Activated naive CD4-positive, alpha-beta T cell treated with anti-CD3 and anti-CD28 coated beads, Interleukin-2, amount 10 ng/mL, durations not matched to agents 7 days and 5 days (primary cell): ENCODE results near the gene YTHDC2.

Experiments used
- CTCF ChIA-PET: fragments of 350-600 bp; sonication (Branson Sonifier 250); formaldehyde crosslinking; loops from one replicate; lab custom pipeline; 2021; ENCODE audit warnings: antibody characterized with exemption; lab: Charles Lee
- DNase-seq: peaks from one replicate; pipeline ENCODE4 v3.0.0-alpha.2; 2020
- H3K27ac Mint-ChIP-seq: one replicate; pipeline ENCODE4 v1.8.0; 2021; ENCODE audit warnings: mild to moderate bottlenecking, moderate library complexity, mixed read lengths
- H3K27me3 Mint-ChIP-seq: one replicate; pipeline ENCODE4 v1.8.0; 2021; ENCODE audit warnings: mild to moderate bottlenecking, mixed read lengths
- H3K36me3 Mint-ChIP-seq: one replicate; pipeline ENCODE4 v1.8.0; 2021; ENCODE audit warnings: mixed read lengths
- H3K4me1 Mint-ChIP-seq: one replicate; pipeline ENCODE4 v1.8.0; 2021; ENCODE audit warnings: mixed read lengths
- H3K4me3 Mint-ChIP-seq: one replicate; pipeline ENCODE4 v1.8.0; 2021; ENCODE audit warnings: mild to moderate bottlenecking, moderate library complexity, mixed read lengths
- H3K9me3 Mint-ChIP-seq: one replicate; pipeline ENCODE4 v1.8.0; 2021; ENCODE audit warnings: mixed read lengths

Gene YTHDC2

GRCh38 chr5:113531481-113532159 is 18.1 kb downstream of the YTHDC2 start:
- H3K36me3 Mint-ChIP-seq, result peaks cover 39% of the 10 kb centered on the region

GRCh38 chr5:113538313-113538712 is 24.8 kb downstream of the YTHDC2 start:
- no peak for DNase-seq
- H3K36me3 Mint-ChIP-seq, result peaks cover 38% of the 10 kb centered on the region
- H3K4me3 Mint-ChIP-seq, result no peak overlapping the region
- no peaks in the 10 kb centered on the region for H3K9me3 Mint-ChIP-seq
- H3K27me3 Mint-ChIP-seq, result no peaks in the 10 kb centered on the region
- no peak overlapping the region for H3K27ac Mint-ChIP-seq
- peaks cover 2% of the 10 kb centered on the region for H3K4me1 Mint-ChIP-seq
- CTCF ChIA-PET, result interaction anchor here (1.0 kb wide), 1 partner anchor 16 kb away, joined by 3 read pairs; no protein-coding TSS in a partner anchor

More at GRCh38 chr5:113531481-113532159, 18.1 kb downstream of the YTHDC2 start:
- H3K27me3 Mint-ChIP-seq, result no peaks in the 10 kb centered on the region
- CTCF ChIA-PET, result no interaction called here
- H3K4me3 Mint-ChIP-seq, result no peak overlapping the region
- no peak for DNase-seq
- H3K4me1 Mint-ChIP-seq, result no peaks in the 10 kb centered on the region
- H3K9me3 Mint-ChIP-seq, result peaks cover 12% of the 10 kb centered on the region
- no peak overlapping the region for H3K27ac Mint-ChIP-seq

- CTCF ChIA-PET, result no interaction called here
- Mint-ChIP-seq H3K36me3 (peaks cover 44% of the 10 kb centered on the region), H3K27me3 (no peaks in the 10 kb centered on the region), H3K9me3 (no peaks in the 10 kb centered on the region), H3K4me3 (no peak overlapping the region), H3K27ac (no peak overlapping the region), H3K4me1 (peaks cover 2% of the 10 kb centered on the region)
- DNase-seq, result no peak
These were observed 33.2 kb downstream of the YTHDC2 start for GRCh38 chr5:113546703-113547183.

GRCh38 chr5:113548396-113548795 is 34.9 kb downstream of the YTHDC2 start:
- DNase-seq, result no peak
- CTCF ChIA-PET, result no interaction called here
- H3K4me3 Mint-ChIP-seq, result no peak overlapping the region
- H3K9me3 Mint-ChIP-seq, result no peaks in the 10 kb centered on the region
- H3K4me1 Mint-ChIP-seq, result peaks cover 2% of the 10 kb centered on the region
- peaks cover 46% of the 10 kb centered on the region for H3K36me3 Mint-ChIP-seq
- no peak overlapping the region for H3K27ac Mint-ChIP-seq
- no peaks in the 10 kb centered on the region for H3K27me3 Mint-ChIP-seq

- CTCF ChIA-PET, result no interaction called here
- H3K36me3 Mint-ChIP-seq, result peaks cover 36% of the 10 kb centered on the region
- no peak overlapping the region for H3K4me3 Mint-ChIP-seq
- no peak overlapping the region for H3K27ac Mint-ChIP-seq
- no peaks in the 10 kb centered on the region for H3K27me3 Mint-ChIP-seq
- H3K9me3 Mint-ChIP-seq, result no peaks in the 10 kb centered on the region
- H3K4me1 Mint-ChIP-seq, result peaks cover 2% of the 10 kb centered on the region
- DNase-seq, result no peak
These were observed 38.6 kb downstream of the YTHDC2 start for GRCh38 chr5:113552137-113552536.

GRCh38 chr5:113552620-113553019 is 39.1 kb downstream of the YTHDC2 start:
- H3K27me3 Mint-ChIP-seq, result no peaks in the 10 kb centered on the region
- no peak overlapping the region for H3K27ac Mint-ChIP-seq
- peaks cover 2% of the 10 kb centered on the region for H3K4me1 Mint-ChIP-seq
- DNase-seq, result no peak
- H3K4me3 Mint-ChIP-seq, result no peak overlapping the region
- CTCF ChIA-PET, result no interaction called here
- H3K36me3 Mint-ChIP-seq, result peaks cover 37% of the 10 kb centered on the region
- no peaks in the 10 kb centered on the region for H3K9me3 Mint-ChIP-seq

GRCh38 chr5:113562828-113563400 is 49.4 kb downstream of the YTHDC2 start:
- DNase-seq, result no peak
- CTCF ChIA-PET, result no interaction called here

GRCh38 chr5:113569396-113569795 is 55.9 kb downstream of the YTHDC2 start:
- Mint-ChIP-seq H3K27ac (no peak overlapping the region), H3K4me3 (no peak overlapping the region)

More at GRCh38 chr5:113562828-113563400, 49.4 kb downstream of the YTHDC2 start:
- Mint-ChIP-seq H3K4me3 (no peak overlapping the region), H3K27me3 (no peaks in the 10 kb centered on the region), H3K4me1 (no peaks in the 10 kb centered on the region), H3K27ac (no peak overlapping the region), H3K9me3 (no peaks in the 10 kb centered on the region), H3K36me3 (peaks cover 41% of the 10 kb centered on the region)

GRCh38 chr5:113572716-113573115 is 59.2 kb downstream of the YTHDC2 start:
- Mint-ChIP-seq H3K27me3 (no peaks in the 10 kb centered on the region), H3K9me3 (peaks cover 9% of the 10 kb centered on the region), H3K4me1 (peaks cover 4% of the 10 kb centered on the region), H3K36me3 (peaks cover 69% of the 10 kb centered on the region), H3K4me3 (no peak overlapping the region), H3K27ac (no peak overlapping the region)
- CTCF ChIA-PET, result interaction anchor here (1.1 kb wide), 1 partner anchor 236 kb away, joined by 3 read pairs; no protein-coding TSS in a partner anchor
- DNase-seq, result no peak

More at GRCh38 chr5:113569396-113569795, 55.9 kb downstream of the YTHDC2 start:
- CTCF ChIA-PET, result interaction anchor here (1.2 kb wide), 1 partner anchor 18 kb away, joined by 3 read pairs; no protein-coding TSS in a partner anchor
- Mint-ChIP-seq H3K36me3 (peaks cover 70% of the 10 kb centered on the region), H3K27me3 (no peaks in the 10 kb centered on the region), H3K4me1 (peaks cover 4% of the 10 kb centered on the region), H3K9me3 (peaks cover 9% of the 10 kb centered on the region)
- no peak for DNase-seq

GRCh38 chr5:113574417-113574816 is 60.9 kb downstream of the YTHDC2 start:
- no peak overlapping the region for H3K4me3 Mint-ChIP-seq

GRCh38 chr5:113575074-113575473 is 61.6 kb downstream of the YTHDC2 start:
- CTCF ChIA-PET, result no interaction called here
- H3K4me3 Mint-ChIP-seq, result no peak overlapping the region
- peaks cover 9% of the 10 kb centered on the region for H3K9me3 Mint-ChIP-seq
- H3K36me3 Mint-ChIP-seq, result peaks cover 57% of the 10 kb centered on the region
- H3K27me3 Mint-ChIP-seq, result no peaks in the 10 kb centered on the region
- peaks cover 4% of the 10 kb centered on the region for H3K4me1 Mint-ChIP-seq
- DNase-seq, result no peak
- H3K27ac Mint-ChIP-seq, result no peak overlapping the region

More at GRCh38 chr5:113574417-113574816, 60.9 kb downstream of the YTHDC2 start:
- Mint-ChIP-seq H3K27ac (no peak overlapping the region), H3K9me3 (peaks cover 9% of the 10 kb centered on the region), H3K27me3 (no peaks in the 10 kb centered on the region), H3K36me3 (peaks cover 58% of the 10 kb centered on the region), H3K4me1 (peaks cover 4% of the 10 kb centered on the region)
- CTCF ChIA-PET, result no interaction called here
- DNase-seq, result no peak

GRCh38 chr5:113578091-113578490 is 64.6 kb downstream of the YTHDC2 start:
- peaks cover 38% of the 10 kb centered on the region for H3K36me3 Mint-ChIP-seq

GRCh38 chr5:113581388-113581787 is 67.9 kb downstream of the YTHDC2 start:
- DNase-seq, result no peak

More at GRCh38 chr5:113578091-113578490, 64.6 kb downstream of the YTHDC2 start:
- CTCF ChIA-PET, result no interaction called here
- no peak for DNase-seq
- Mint-ChIP-seq H3K4me3 (no peak overlapping the region), H3K27me3 (no peaks in the 10 kb centered on the region), H3K4me1 (peaks cover 4% of the 10 kb centered on the region), H3K27ac (peak overlapping the region; percentile 5), H3K9me3 (no peaks in the 10 kb centered on the region)

GRCh38 chr5:113598150-113598549 is 84.7 kb downstream of the YTHDC2 start:
- Mint-ChIP-seq H3K9me3 (no peaks in the 10 kb centered on the region), H3K36me3 (peaks cover 13% of the 10 kb centered on the region), H3K4me1 (no peaks in the 10 kb centered on the region), H3K27me3 (peaks cover 6% of the 10 kb centered on the region), H3K4me3 (no peak overlapping the region), H3K27ac (no peak overlapping the region)
- CTCF ChIA-PET, result interaction anchor here (3.3 kb wide), 1 partner anchor 7 kb away, joined by 13 read pairs; no protein-coding TSS in a partner anchor
- no peak for DNase-seq

More at GRCh38 chr5:113581388-113581787, 67.9 kb downstream of the YTHDC2 start:
- H3K4me1 Mint-ChIP-seq, result no peaks in the 10 kb centered on the region
- peaks cover 22% of the 10 kb centered on the region for H3K36me3 Mint-ChIP-seq
- H3K9me3 Mint-ChIP-seq, result no peaks in the 10 kb centered on the region
- H3K4me3 Mint-ChIP-seq, result no peak overlapping the region
- CTCF ChIA-PET, result no interaction called here
- H3K27me3 Mint-ChIP-seq, result no peaks in the 10 kb centered on the region
- no peak overlapping the region for H3K27ac Mint-ChIP-seq
